MM.1S (cell line): Measurements from ENCODE around the gene ATP13A4.

Source experiments
- DNase-seq: peaks from one replicate; pipeline ENCODE4 v3.0.0-alpha.2; 2015
- H2AFZ ChIP-seq: fragments of 300-600 bp; sonication (generic); 2 replicates; pipeline ENCODE4 v1.6.0; 2016; ENCODE audit warnings: antibody characterized with exemption, low read length
- H3F3A ChIP-seq: fragments of 300-600 bp; sonication (generic); 2 replicates; pipeline ENCODE4 v1.6.1; 2016; ENCODE audit warnings: mild to moderate bottlenecking, antibody characterized with exemption, low read length, moderate library complexity, mixed read lengths; ENCODE audit not compliant: insufficient read depth
- H3K27ac ChIP-seq: fragments of 300-600 bp; sonication (generic); 2 replicates; pipeline ENCODE4 v1.5.1; 2016; ENCODE audit warnings: mild to moderate bottlenecking, low read length
- H3K27me3 ChIP-seq: fragments of 300-600 bp; sonication (generic); replicated peaks from 2 replicates; pipeline ENCODE4 v1.6.0; 2016; ENCODE audit warnings: low read length; ENCODE audit not compliant: insufficient read depth
- H3K36me3 ChIP-seq: fragments of 300-600 bp; sonication (generic); replicated peaks from 2 replicates; pipeline ENCODE4 v1.6.1; 2016; ENCODE audit warnings: mild to moderate bottlenecking, low read length, mixed read lengths; ENCODE audit not compliant: insufficient read depth
- H3K4me1 ChIP-seq: fragments of 300-600 bp; sonication (generic); 2 replicates; pipeline ENCODE4 v1.6.1; 2016; ENCODE audit warnings: low read length, mixed read lengths
- H3K4me2 ChIP-seq: fragments of 300-600 bp; sonication (generic); 2 replicates; pipeline ENCODE4 v1.6.0; 2016; ENCODE audit warnings: low read depth, low read length
- H3K4me3 ChIP-seq: fragments of 300-600 bp; sonication (generic); 2 replicates; pipeline ENCODE4 v1.5.1; 2016; ENCODE audit warnings: low read length, mixed read lengths
- H3K79me2 ChIP-seq: fragments of 300-600 bp; sonication (generic); 2 replicates; pipeline ENCODE4 v1.6.1; 2016; ENCODE audit warnings: mixed run types, low read length, mixed read lengths
- H3K9ac ChIP-seq: fragments of 300-600 bp; sonication (generic); 2 replicates; pipeline ENCODE4 v1.6.1; 2016; ENCODE audit warnings: low read length, mixed read lengths
- H3K9me2 ChIP-seq: fragments of 300-600 bp; sonication (generic); replicated peaks from 2 replicates; pipeline ENCODE4 v1.6.1; 2016; ENCODE audit warnings: mild to moderate bottlenecking, low read length, mixed read lengths; ENCODE audit not compliant: insufficient read depth
- H3K9me3 ChIP-seq: fragments of 300-600 bp; sonication (generic); replicated peaks from 2 replicates; pipeline ENCODE4 v1.6.1; 2016; ENCODE audit warnings: mild to moderate bottlenecking, low read length, mixed read lengths; ENCODE audit not compliant: insufficient read depth
- H4K20me1 ChIP-seq: fragments of 300-600 bp; sonication (generic); 2 replicates; pipeline ENCODE4 v1.6.1; 2016; ENCODE audit warnings: mild to moderate bottlenecking, low read length, moderate library complexity, mixed read lengths; ENCODE audit not compliant: insufficient read depth
- CTCF ChIP-seq: fragments of 300-600 bp; sonication (generic); IDR thresholded peaks from 2 replicates; pipeline ENCODE4 v1.5.1; 2016; ENCODE audit warnings: antibody characterized with exemption, low read length, mixed read lengths
- EZH2 ChIP-seq: fragments of 300-600 bp; sonication (generic); optimal IDR thresholded peaks from 2 replicates; pipeline ENCODE3; 2017; ENCODE audit warnings: low read depth, mild to moderate bottlenecking, antibody characterized with exemption, low read length, mixed read lengths
- EZH2phosphoT487 ChIP-seq: fragments of 300-600 bp; sonication (generic); IDR thresholded peaks from 2 replicates; pipeline ENCODE4 v1.6.1; 2018; ENCODE audit warnings: antibody characterized with exemption, low read length

ATP13A4 gene

GRCh38 chr3:193592841-193593667 lies 38.4 kb upstream of the ATP13A4 start, which contains the start of gene OPA1:
TSS of gene OPA1 (plus strand) at chr3:193593208. CDS start at chr3:193593378, 170 bp downstream.
- H3K9me3 ChIP-seq = no peaks in the 10 kb centered on the region
- H3K9me2 ChIP-seq = no peaks in the 10 kb centered on the region
- H2AFZ ChIP-seq = peak within 1 kb of the TSS; percentile 88
- peak; percentile 99 for DNase-seq
- H3K4me1 ChIP-seq = peaks cover 6% of the 10 kb centered on the region; the same call in 1 of the 2 replicates
- H3K79me2 ChIP-seq = peaks cover 55% of the 10 kb centered on the region
- H3K9ac ChIP-seq = peak within 1 kb of the TSS; percentile 89
- TF ChIP-seq CTCF = no peak; the same call in 1 of the 2 replicates
- no peak for TF ChIP-seq EZH2phosphoT487
- TF ChIP-seq EZH2 = no peak
- H3K27ac ChIP-seq = peak within 1 kb of the TSS; percentile 48
- 0 out of 2 replicates have a peak, but pooled peaks cover 3% of the 10 kb centered on the region for H3K36me3 ChIP-seq
- no peaks in the 10 kb centered on the region for H4K20me1 ChIP-seq
- H3K4me2 ChIP-seq = peak within 1 kb of the TSS; percentile 80
- H3K27me3 ChIP-seq = no peaks in the 10 kb centered on the region
- peak within 1 kb of the TSS; percentile 85 for H3K4me3 ChIP-seq
- H3F3A ChIP-seq = no peaks in the 10 kb centered on the region

- Histone ChIP-seq H3K4me1 (peaks cover 6% of the 10 kb centered on the region; the same call in 1 of the 2 replicates), H3K9ac (no peak overlapping the region), H3K27me3 (no peaks in the 10 kb centered on the region), H3K9me3 (no peaks in the 10 kb centered on the region), H3K9me2 (no peaks in the 10 kb centered on the region), H2AFZ (no peak overlapping the region), H3K4me3 (no peak overlapping the region), H3K36me3 (no peaks in the 10 kb centered on the region), H3F3A (no peaks in the 10 kb centered on the region), H3K4me2 (no peak overlapping the region), H3K27ac (no peak overlapping the region), H4K20me1 (no peaks in the 10 kb centered on the region), H3K79me2 (peaks cover 29% of the 10 kb centered on the region)
- no peak for DNase-seq
- TF ChIP-seq CTCF (no peak), EZH2phosphoT487 (no peak), EZH2 (no peak)
These were observed 35.6 kb upstream of the ATP13A4 start for GRCh38 chr3:193590088-193590856.

- Histone ChIP-seq H3K9ac (no peak overlapping the region), H3K27ac (no peak overlapping the region), H3K27me3 (no peaks in the 10 kb centered on the region), H3K79me2 (peaks cover 22% of the 10 kb centered on the region), H4K20me1 (no peaks in the 10 kb centered on the region), H3F3A (no peaks in the 10 kb centered on the region), H3K4me3 (no peak overlapping the region), H3K9me2 (no peaks in the 10 kb centered on the region), H3K4me2 (no peak overlapping the region), H3K36me3 (no peaks in the 10 kb centered on the region), H3K4me1 (peaks cover 2% of the 10 kb centered on the region; the same call in 1 of the 2 replicates), H3K9me3 (no peaks in the 10 kb centered on the region), H2AFZ (no peak overlapping the region)
- no peak for DNase-seq
- no peak for TF ChIP-seq EZH2phosphoT487
- TF ChIP-seq EZH2 = no peak
- TF ChIP-seq CTCF = no peak
These were observed 34.9 kb upstream of the ATP13A4 start for GRCh38 chr3:193589616-193590015.
